A673 (cell line): Measurements from ENCODE around the gene TIMM10. TPM values are rescaled to one million over a fixed set of nuclear protein-coding genes. Genes with fewer than 3 reads are reported as not detected.
A peak's percentile ranks its signal among the peaks of the same experiment; 100 is the strongest.
"Not testable (repeated sequence)": the region's sequence is repeated elsewhere in the genome, so short reads cannot be mapped to it uniquely, and the experiment has no call there.

Experiments
- BruUV-seq: library from RNA; stranded (reverse); fragments of 400-500 nt; replicated peaks from 2 replicates; lab custom pipeline; 2021; lab: Mats Ljungman, UMichigan
- CTCF ChIA-PET: fragments of 300-600 bp; sonication (Branson Sonifier 250); formaldehyde crosslinking; loops from one replicate; lab custom pipeline; 2022; ENCODE audit warnings: antibody characterized with exemption; lab: Charles Lee
- POLR2A ChIA-PET: fragments of 300-600 bp; sonication (Branson Sonifier 250); formaldehyde crosslinking; loops from one replicate; lab custom pipeline; 2022; ENCODE audit warnings: antibody characterized with exemption; ENCODE audit not compliant: low non-redundant PET; lab: Charles Lee
- DNase-seq: peaks from one replicate; pipeline ENCODE4 v3.0.0-alpha.2; 2015; ENCODE audit warnings: low spot score
- H3K27ac ChIP-seq: fragments of 200-600 bp; sonication (generic); 2 replicates; pipeline ENCODE4 v1.5.1; 2016; ENCODE audit warnings: mixed run types, low read depth, mild to moderate bottlenecking, mixed read lengths, antibody characterized with exemption, low read length; ENCODE audit not compliant: poor library complexity, severe bottlenecking
- H3K27me3 ChIP-seq: fragments of 200-600 bp; sonication (generic); replicated peaks from 2 replicates; pipeline ENCODE4 v1.6.1; 2017; ENCODE audit warnings: mixed run types, low read depth, mild to moderate bottlenecking, mixed read lengths, antibody characterized with exemption, low read length; ENCODE audit not compliant: insufficient read depth, poor library complexity
- H3K36me3 ChIP-seq: fragments of 200-600 bp; sonication (generic); 2 replicates; pipeline ENCODE4 v1.6.1; 2016; ENCODE audit warnings: mixed run types, mild to moderate bottlenecking, mixed read lengths, antibody characterized with exemption, low read length; ENCODE audit not compliant: insufficient read depth, poor library complexity, severe bottlenecking
- H3K4me1 ChIP-seq: fragments of 200-600 bp; sonication (generic); 2 replicates; pipeline ENCODE4 v1.6.1; 2017; ENCODE audit warnings: mixed run types, mild to moderate bottlenecking, mixed read lengths, antibody characterized with exemption, low read length; ENCODE audit not compliant: insufficient read depth, poor library complexity, severe bottlenecking
- H3K4me3 ChIP-seq: fragments of 200-600 bp; sonication (generic); 2 replicates; pipeline ENCODE4 v1.5.1; 2016; ENCODE audit warnings: low read depth, mixed run types, mild to moderate bottlenecking, mixed read lengths, low read length; ENCODE audit not compliant: poor library complexity, severe bottlenecking
- H3K9me3 ChIP-seq: fragments of 200-600 bp; sonication (generic); 2 replicates; pipeline ENCODE4 v1.6.1; 2016; ENCODE audit warnings: mixed run types, low read depth, mild to moderate bottlenecking, mixed read lengths, antibody characterized with exemption, low read length; ENCODE audit not compliant: poor library complexity, severe bottlenecking
- CTCF ChIP-seq: fragments of 300-800, 200-600 bp; sonication (generic); conservative IDR thresholded peaks from 2 replicates; pipeline ENCODE4 v1.5.1; 2017; ENCODE audit warnings: low read depth, mild to moderate bottlenecking, antibody characterized with exemption, low read length, moderate library complexity, mixed read lengths
- EZH2 ChIP-seq: fragments of 200-600 bp; sonication (generic); IDR thresholded peaks from 2 replicates; pipeline ENCODE4 v1.6.1; 2017; ENCODE audit warnings: borderline replicate concordance, low read depth, mild to moderate bottlenecking, mixed read lengths, antibody characterized with exemption, low read length; ENCODE audit not compliant: poor library complexity, severe bottlenecking
- intact Hi-C: fragments of 100-400 bp; cut with micrococcal nuclease; formaldehyde crosslinking; loops from one replicate; pipeline ENCODE4 v1.10.0; 2022; ENCODE audit not compliant: unreplicated experiment
- total RNA-seq: library from RNA; stranded (reverse); gene quantifications from 2 replicates; pipeline ENCODE4 v1.2.3, GENCODE V29; 2021

TIMM10 gene
- total RNA-seq, 1 experiment from 2014 or later, result 176 TPM

GRCh38 chr11:57539342-57539741 is 8.8 kb upstream of the TIMM10 start:
- Histone ChIP-seq H3K27ac (no peak overlapping the region), H3K36me3 (no peaks in the 10 kb centered on the region), H3K9me3 (no peaks in the 10 kb centered on the region), H3K27me3 (no peaks in the 10 kb centered on the region), H3K4me1 (no peaks in the 10 kb centered on the region), H3K4me3 (no peak overlapping the region)
- CTCF ChIA-PET, result no interaction called here
- BruUV-seq, result no TSS peak
- intact Hi-C loops, result no loop called here
- TF ChIP-seq EZH2 (no peak), CTCF (no peak)
- POLR2A ChIA-PET, result interaction anchor here (0.6 kb wide), 1 partner anchor 112 kb away, joined by 4 read pairs; no protein-coding TSS in a partner anchor
- no peak for DNase-seq

- no TSS peak for BruUV-seq
- intact Hi-C loops, result no loop called here
- DNase-seq, result no peak
- CTCF ChIA-PET, result no interaction called here
- POLR2A ChIA-PET, result no interaction called here
- Histone ChIP-seq H3K36me3 (no peaks in the 10 kb centered on the region), H3K4me3 (no peak within 1 kb of the TSS), H3K4me1 (no peaks in the 10 kb centered on the region), H3K27me3 (no peaks in the 10 kb centered on the region), H3K27ac (no peak within 1 kb of the TSS), H3K9me3 (no peaks in the 10 kb centered on the region)
- TF ChIP-seq EZH2, result no peak
Measured at GRCh38 chr11:57536947-57537619, 6.5 kb upstream of the TIMM10 start, which contains the start of gene SMTNL1. Gene SMTNL1 (plus strand): TSS chr11:57537595. CDS start chr11:57542643, 5,048 bp downstream.

- intact Hi-C loops, H3K27ac ChIP-seq, DNase-seq, BruUV-seq, H3K27me3 ChIP-seq, POLR2A ChIA-PET, H3K9me3 ChIP-seq, H3K4me3 ChIP-seq, H3K36me3 ChIP-seq: not testable (repeated sequence)
- H3K4me1 ChIP-seq, result peaks cover 11% of the 10 kb centered on the region
- CTCF ChIA-PET, result interaction anchor here (0.6 kb wide), 1 partner anchor 38 kb away, joined by 4 read pairs; no protein-coding TSS in a partner anchor
Measured at GRCh38 chr11:57534449-57534848, 3.9 kb upstream of the TIMM10 start.

GRCh38 chr11:57530215-57530595 is 349 bp downstream of the TIMM10 start:
- Histone ChIP-seq H3K27ac (peak overlapping the region; percentile 83), H3K36me3 (peaks cover 11% of the 10 kb centered on the region), H3K4me1 (peaks cover 12% of the 10 kb centered on the region), H3K4me3 (peak overlapping the region; percentile 95), H3K9me3 (no peaks in the 10 kb centered on the region), H3K27me3 (no peaks in the 10 kb centered on the region)
- ChIA-PET CTCF (interaction anchor here (1.0 kb wide), 1 partner anchor 38 kb away, joined by 3 read pairs; no protein-coding TSS in a partner anchor), POLR2A (no interaction called here)
- intact Hi-C loops, result no loop called here
- TF ChIP-seq EZH2 (no peak), CTCF (no peak)
- BruUV-seq, result no TSS peak
- DNase-seq, result no peak
